HepG2 (cell line): ENCODE measurements around the gene HK2.

Source experiments
- ATF3 ChIP-seq: sonication (generic); formaldehyde crosslinking; IDR thresholded peaks from 2 replicates; pipeline ENCODE4 v1.4.0; 2020; ENCODE audit warnings: missing genetic modification reagents
- FIP1L1 ChIP-seq: fragments of 200-400 bp; formaldehyde crosslinking; IDR thresholded peaks from 2 replicates; pipeline ENCODE4 v1.6.1; 2018; ENCODE audit warnings: low read depth, mild to moderate bottlenecking, low read length, moderate library complexity, borderline replicate concordance; ENCODE audit not compliant: insufficient read depth
- REST ChIP-seq, 2 experiments: IDR thresholded peaks; 2 replicates each; pipeline ENCODE4 v1.6.1; 2011 to 2012; ENCODE audit warnings: low read length in 2 of 2, borderline replicate concordance in 1 of 2, low read depth in 1 of 2, mild to moderate bottlenecking in 1 of 2, moderate library complexity in 1 of 2
- RNF2 ChIP-seq: fragments of 450-650 bp; conservative IDR thresholded peaks from 2 replicates; pipeline ENCODE4 v1.6.1; 2016; ENCODE audit warnings: low read depth
- ZNF615 ChIP-seq: sonication (generic); formaldehyde crosslinking; IDR thresholded peaks from 2 replicates; pipeline ENCODE4 v1.5.0; 2020; ENCODE audit warnings: mild to moderate bottlenecking, missing genetic modification reagents, borderline replicate concordance

- no peak for TF ChIP-seq ZNF615 (CRISPR knock-in tag)
- no peak for TF ChIP-seq RNF2
- TF ChIP-seq FIP1L1: no peak
- TF ChIP-seq REST (IDR thresholded peaks at IDR 0.05; ENCODE audit: borderline replicate concordance in 1 of 2, low read depth in 1 of 2, low read length in 2 of 2): no peak
- no peak for TF ChIP-seq ATF3
Measured at GRCh38 chr2:74881176-74881575, 47.2 kb downstream of the HK2 start.
